SJCRH30 (cell line): ENCODE measurements around the gene RUFY1. TPM values are rescaled to one million over a fixed set of nuclear protein-coding genes. Genes with fewer than 3 reads are reported as not detected.
"Not testable (repeated sequence)": the region's sequence is repeated elsewhere in the genome, so short reads cannot be mapped to it uniquely, and the experiment has no call there.

Experiments
- DNase-seq, 2 experiments: peaks; one replicate each; pipeline ENCODE4 v3.0.0-alpha.2; 2015 to 2020
- H3K27ac ChIP-seq: fragments of 250-450 bp; sonication (Bioruptor Pico); 2 replicates; pipeline ENCODE4 v1.5.1; 2020; ENCODE audit warnings: mild to moderate bottlenecking, moderate library complexity
- H3K27me3 ChIP-seq: fragments of 250-450 bp; sonication (Bioruptor Pico); 2 replicates; pipeline ENCODE4 v1.5.1; 2020; ENCODE audit warnings: mild to moderate bottlenecking, moderate library complexity
- H3K36me3 ChIP-seq: fragments of 250-450 bp; sonication (Bioruptor Pico); 2 replicates; pipeline ENCODE4 v1.5.1; 2020; ENCODE audit warnings: mild to moderate bottlenecking, moderate library complexity
- H3K4me1 ChIP-seq: fragments of 250-450 bp; sonication (Bioruptor Pico); 2 replicates; pipeline ENCODE4 v1.5.1; 2020; ENCODE audit warnings: mild to moderate bottlenecking, moderate library complexity
- H3K4me3 ChIP-seq: fragments of 250-450 bp; sonication (Bioruptor Pico); 2 replicates; pipeline ENCODE4 v1.5.1; 2020; ENCODE audit warnings: mild to moderate bottlenecking, moderate library complexity
- H3K9me3 ChIP-seq: fragments of 250-450 bp; sonication (Bioruptor Pico); replicated peaks from 2 replicates; pipeline ENCODE4 v1.5.1; 2020; ENCODE audit warnings: mild to moderate bottlenecking, moderate library complexity
- total RNA-seq: library from RNA; depleted of rRNA; stranded (reverse); fragments of >200 nt; shearing (Covaris generic); gene quantifications from 2 replicates; pipeline ENCODE4 v1.2.3, GENCODE V29; 2014

Gene RUFY1
- total RNA-seq, 1 experiment from 2014 or later, result 25.7 TPM

- not testable (repeated sequence) for DNase-seq, H3K4me1 ChIP-seq, H3K9me3 ChIP-seq, H3K27me3 ChIP-seq, H3K4me3 ChIP-seq, H3K36me3 ChIP-seq, H3K27ac ChIP-seq
Observed at GRCh38 chr5:179522107-179522506, 28.2 kb upstream of the RUFY1 start.

DNA sequence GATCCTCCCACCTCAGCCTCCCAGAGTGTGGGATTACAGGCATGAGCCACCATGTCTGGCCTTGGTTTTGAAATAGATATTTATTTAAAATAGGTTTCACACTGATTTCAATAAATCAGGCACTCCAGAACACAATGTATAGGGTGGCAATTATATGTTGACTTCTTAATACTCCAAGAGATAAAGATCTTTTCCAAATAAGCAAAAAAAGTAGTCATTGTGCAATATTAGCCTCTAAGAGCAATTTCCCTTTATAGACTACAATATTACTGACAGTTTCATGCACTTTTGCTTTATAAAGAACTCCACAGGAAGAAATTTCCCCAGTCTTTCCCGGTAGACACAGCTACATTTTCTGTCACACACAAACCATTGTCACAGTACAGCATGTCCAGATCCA lies 23.4 kb upstream of the RUFY1 start:
- Histone ChIP-seq H3K27me3 (no peaks in the 10 kb centered on the region), H3K27ac (no peak overlapping the region), H3K36me3 (no peaks in the 10 kb centered on the region), H3K4me1 (no peaks in the 10 kb centered on the region), H3K4me3 (no peak overlapping the region), H3K9me3 (no peaks in the 10 kb centered on the region)
- DNase-seq, result no peak

- Histone ChIP-seq H3K4me3 (no peak overlapping the region), H3K4me1 (no peaks in the 10 kb centered on the region), H3K27ac (no peak overlapping the region), H3K9me3 (no peaks in the 10 kb centered on the region), H3K36me3 (no peaks in the 10 kb centered on the region), H3K27me3 (no peaks in the 10 kb centered on the region)
- DNase-seq, result no peak
Observed at GRCh38 chr5:179530069-179530998, 20.0 kb upstream of the RUFY1 start.

GRCh38 chr5:179533024-179533423 lies 17.3 kb upstream of the RUFY1 start:
- DNase-seq, result no peak
- Histone ChIP-seq H3K4me3 (no peak overlapping the region), H3K27ac (no peak overlapping the region), H3K36me3 (no peaks in the 10 kb centered on the region), H3K27me3 (no peaks in the 10 kb centered on the region), H3K4me1 (no peaks in the 10 kb centered on the region), H3K9me3 (no peaks in the 10 kb centered on the region)

GRCh38 chr5:179533907-179534306 lies 16.4 kb upstream of the RUFY1 start:
- no peak for DNase-seq
- H3K36me3 ChIP-seq, result no peaks in the 10 kb centered on the region
- H3K27me3 ChIP-seq, result no peaks in the 10 kb centered on the region
- no peaks in the 10 kb centered on the region for H3K9me3 ChIP-seq
- H3K27ac ChIP-seq, result no peak overlapping the region
- no peak overlapping the region for H3K4me3 ChIP-seq
- H3K4me1 ChIP-seq, result no peaks in the 10 kb centered on the region

- Histone ChIP-seq H3K9me3 (no peaks in the 10 kb centered on the region), H3K4me1 (no peaks in the 10 kb centered on the region), H3K27ac (no peak overlapping the region), H3K27me3 (no peaks in the 10 kb centered on the region), H3K4me3 (no peak overlapping the region), H3K36me3 (no peaks in the 10 kb centered on the region)
- no peak for DNase-seq
Observed at GRCh38 chr5:179534431-179534830, 15.9 kb upstream of the RUFY1 start.

DNA sequence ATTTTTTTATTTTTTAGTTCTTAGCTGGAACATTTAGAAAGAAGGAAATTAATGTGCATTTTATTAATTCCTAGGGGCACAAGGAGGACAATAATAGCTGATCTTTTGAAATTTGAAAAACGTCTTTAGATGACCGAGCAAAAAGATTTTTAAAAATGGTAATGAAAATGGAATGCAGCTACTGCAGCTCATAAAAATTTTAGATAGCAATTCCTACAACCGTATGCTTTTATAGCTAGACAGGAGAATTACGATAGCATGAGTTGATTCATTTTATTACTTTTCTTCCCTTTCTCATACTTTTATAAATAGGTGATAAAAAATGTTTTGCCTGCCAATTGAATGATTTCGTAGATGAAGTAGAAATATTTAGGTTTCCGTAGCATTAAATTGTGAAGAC lies 13.7 kb upstream of the RUFY1 start:
- Histone ChIP-seq H3K27ac (no peak overlapping the region), H3K36me3 (no peaks in the 10 kb centered on the region), H3K27me3 (no peaks in the 10 kb centered on the region), H3K9me3 (no peaks in the 10 kb centered on the region), H3K4me1 (no peaks in the 10 kb centered on the region), H3K4me3 (no peak overlapping the region)
- DNase-seq, result no peak

DNA sequence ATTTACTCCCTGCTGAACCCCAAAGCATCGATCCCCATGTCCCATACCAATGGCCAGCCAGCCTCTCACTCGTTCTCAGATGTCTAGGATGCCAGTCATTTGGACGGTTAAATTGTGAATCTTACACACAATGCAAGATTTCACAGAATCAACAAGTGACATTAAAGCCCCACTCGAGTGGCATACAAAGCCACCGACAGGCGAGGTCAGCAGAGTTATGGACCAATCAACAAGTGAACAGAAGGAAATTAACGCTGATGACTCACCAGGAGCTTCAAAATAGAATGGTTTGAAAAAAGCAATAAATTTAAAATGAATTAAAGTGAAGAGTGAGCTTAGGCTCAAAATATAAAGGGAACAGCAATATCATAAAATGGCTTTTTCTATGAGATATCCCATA lies 8.2 kb upstream of the RUFY1 start:
- no peak for DNase-seq
- Histone ChIP-seq H3K27me3 (peaks cover 5% of the 10 kb centered on the region; the same call in 1 of the 2 replicates), H3K4me1 (no peaks in the 10 kb centered on the region), H3K9me3 (no peaks in the 10 kb centered on the region), H3K27ac (no peak overlapping the region), H3K36me3 (no peaks in the 10 kb centered on the region), H3K4me3 (no peak overlapping the region)

DNA sequence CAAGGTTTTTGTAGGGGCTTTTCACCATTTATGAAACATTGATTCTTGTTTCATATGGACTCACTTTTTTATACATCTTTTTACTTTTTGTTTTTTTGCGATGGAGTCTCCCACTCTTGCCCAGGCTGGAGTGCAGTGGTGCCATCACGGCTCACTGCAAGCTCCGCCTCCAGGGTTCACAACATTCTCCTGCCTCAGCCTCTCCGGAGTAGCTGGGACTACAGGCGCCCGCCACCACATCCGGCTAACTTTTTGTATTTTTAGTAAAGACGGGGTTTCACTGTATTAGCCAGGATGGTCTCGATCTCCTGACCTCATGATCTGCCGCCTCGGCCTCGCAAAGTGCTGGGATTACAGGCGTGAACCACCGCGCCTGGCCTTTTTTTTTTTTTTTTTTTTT lies 7.1 kb upstream of the RUFY1 start:
- not testable (repeated sequence) for H3K4me3 ChIP-seq, H3K9me3 ChIP-seq, H3K36me3 ChIP-seq, H3K27me3 ChIP-seq, H3K27ac ChIP-seq, DNase-seq, H3K4me1 ChIP-seq

DNA sequence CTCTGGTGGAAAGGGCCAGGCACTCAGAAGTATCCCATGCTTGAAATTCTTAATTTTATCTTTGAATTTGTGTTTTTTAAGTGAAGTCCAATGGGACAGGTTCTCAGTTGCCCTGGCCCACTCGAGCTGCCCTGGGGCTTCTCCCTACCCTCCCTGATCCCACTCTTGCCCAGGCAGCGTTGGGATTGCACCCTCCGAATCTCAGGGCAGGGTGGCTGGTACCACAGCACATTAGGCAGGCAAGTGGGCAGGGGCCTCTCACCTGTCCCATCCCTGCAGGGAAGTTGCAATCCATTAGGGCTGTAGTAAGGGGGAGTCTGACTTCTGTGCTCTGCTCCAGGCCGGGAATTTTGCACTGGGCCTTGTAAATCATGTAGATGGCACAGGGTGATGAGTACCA lies 2.7 kb downstream of the RUFY1 start:
- DNase-seq, result no peak
- no peak overlapping the region for H3K27ac ChIP-seq
- H3K36me3 ChIP-seq, result peaks cover 9% of the 10 kb centered on the region; the same call in 1 of the 2 replicates
- H3K4me3 ChIP-seq, result no peak overlapping the region
- no peaks in the 10 kb centered on the region for H3K4me1 ChIP-seq
- peaks cover 2% of the 10 kb centered on the region; the same call in 1 of the 2 replicates for H3K9me3 ChIP-seq
- H3K27me3 ChIP-seq, result no peaks in the 10 kb centered on the region

GRCh38 chr5:179553875-179554274 lies 3.5 kb downstream of the RUFY1 start:
- peaks cover 9% of the 10 kb centered on the region; the same call in 1 of the 2 replicates for H3K36me3 ChIP-seq
- H3K27me3 ChIP-seq, result no peaks in the 10 kb centered on the region
- H3K9me3 ChIP-seq, result no peaks in the 10 kb centered on the region
- no peak overlapping the region for H3K4me3 ChIP-seq
- H3K27ac ChIP-seq, result no peak overlapping the region
- no peak for DNase-seq
- H3K4me1 ChIP-seq, result no peaks in the 10 kb centered on the region

GRCh38 chr5:179554981-179555380 lies 4.6 kb downstream of the RUFY1 start:
- Histone ChIP-seq H3K4me3 (no peak overlapping the region), H3K27me3 (no peaks in the 10 kb centered on the region), H3K27ac (no peak overlapping the region), H3K9me3 (no peaks in the 10 kb centered on the region), H3K4me1 (no peaks in the 10 kb centered on the region), H3K36me3 (peaks cover 9% of the 10 kb centered on the region; the same call in 1 of the 2 replicates)
- no peak for DNase-seq

- H3K4me3 ChIP-seq, result peak overlapping the region; percentile 60
Observed at GRCh38 chr5:179558261-179558799, 8.0 kb downstream of the RUFY1 start.

DNA sequence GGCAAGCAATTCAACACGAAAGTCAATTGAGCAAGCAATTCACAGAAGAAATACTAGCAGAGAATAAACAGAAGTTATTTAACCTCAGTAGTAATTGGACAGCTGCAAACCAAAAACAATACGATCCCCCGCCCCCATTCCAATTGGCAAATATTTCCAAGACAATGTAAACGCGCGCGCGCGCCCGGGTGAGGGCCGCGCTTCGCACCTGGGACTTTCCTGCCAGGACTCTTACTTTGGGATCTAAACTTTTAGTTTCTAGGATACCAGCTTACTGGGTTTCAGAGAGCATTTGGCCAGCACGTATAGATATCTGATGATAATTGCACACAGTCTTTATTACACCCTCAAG lies 8.6 kb downstream of the RUFY1 start:
- Histone ChIP-seq H3K36me3 (peaks cover 17% of the 10 kb centered on the region), H3K4me3 (peak overlapping the region; percentile 60), H3K27ac (peak overlapping the region; percentile 69), H3K9me3 (no peaks in the 10 kb centered on the region), H3K4me1 (no peaks in the 10 kb centered on the region), H3K27me3 (no peaks in the 10 kb centered on the region)
- peak; percentile 50 to 62 for DNase-seq

More at GRCh38 chr5:179558261-179558799, 8.0 kb downstream of the RUFY1 start:
- not testable (repeated sequence) for DNase-seq, H3K4me1 ChIP-seq, H3K27me3 ChIP-seq, H3K9me3 ChIP-seq
- Histone ChIP-seq H3K27ac (peak overlapping the region; percentile 69), H3K36me3 (peaks cover 20% of the 10 kb centered on the region)

DNA sequence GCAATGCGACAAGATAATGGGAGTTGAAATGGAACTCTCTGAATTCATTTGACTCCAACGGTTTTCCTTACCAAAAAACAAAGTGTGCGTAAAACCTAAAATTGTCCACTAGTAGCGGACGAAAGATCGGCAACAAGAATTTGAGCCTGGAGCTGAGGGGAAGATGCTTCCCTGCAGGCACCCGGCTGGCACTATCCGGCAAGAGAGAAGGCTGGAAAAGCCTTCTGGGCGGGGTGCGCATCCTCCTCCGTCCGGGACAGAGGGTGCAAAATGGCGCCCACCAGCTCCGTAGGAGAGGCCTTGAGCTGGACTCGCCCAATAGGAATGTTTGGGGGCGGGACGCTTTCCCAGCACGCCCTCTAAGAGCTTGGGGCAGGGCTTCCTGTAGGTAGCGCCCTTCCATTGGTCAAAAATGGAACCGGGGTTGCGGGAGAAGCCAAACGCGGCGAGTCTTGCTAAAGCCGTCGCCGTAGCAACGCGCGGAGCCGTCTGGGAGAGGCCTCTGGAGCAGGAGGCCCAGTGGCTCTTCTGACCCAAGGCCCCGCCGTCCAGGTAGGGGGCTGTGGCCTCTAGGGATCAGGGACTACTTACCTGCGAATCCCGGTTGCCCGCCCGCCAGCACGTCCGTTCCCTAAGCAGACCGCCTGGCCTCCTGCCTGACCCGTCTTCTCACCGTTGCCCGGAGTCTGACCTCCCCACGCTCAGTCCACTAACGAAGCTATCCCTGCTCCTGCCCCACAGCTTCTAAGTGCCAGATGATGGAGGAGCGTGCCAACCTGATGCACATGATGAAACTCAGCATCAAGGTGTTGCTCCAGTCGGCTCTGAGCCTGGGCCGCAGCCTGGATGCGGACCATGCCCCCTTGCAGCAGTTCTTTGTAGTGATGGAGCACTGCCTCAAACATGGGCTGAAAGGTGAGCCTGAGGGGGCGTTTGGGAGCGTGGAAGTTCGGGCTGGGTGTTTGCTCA lies 9.2 kb downstream of the RUFY1 start:
- no peaks in the 10 kb centered on the region for H3K4me1 ChIP-seq
- H3K9me3 ChIP-seq, result no peaks in the 10 kb centered on the region
- H3K27ac ChIP-seq, result peak overlapping the region; percentile 69
- peak overlapping the region; percentile 60 for H3K4me3 ChIP-seq
- no peaks in the 10 kb centered on the region for H3K27me3 ChIP-seq
- peak; percentile 96 for DNase-seq
- peaks cover 17% of the 10 kb centered on the region for H3K36me3 ChIP-seq
